ENCODE data around the gene HS6ST1.

DNA sequence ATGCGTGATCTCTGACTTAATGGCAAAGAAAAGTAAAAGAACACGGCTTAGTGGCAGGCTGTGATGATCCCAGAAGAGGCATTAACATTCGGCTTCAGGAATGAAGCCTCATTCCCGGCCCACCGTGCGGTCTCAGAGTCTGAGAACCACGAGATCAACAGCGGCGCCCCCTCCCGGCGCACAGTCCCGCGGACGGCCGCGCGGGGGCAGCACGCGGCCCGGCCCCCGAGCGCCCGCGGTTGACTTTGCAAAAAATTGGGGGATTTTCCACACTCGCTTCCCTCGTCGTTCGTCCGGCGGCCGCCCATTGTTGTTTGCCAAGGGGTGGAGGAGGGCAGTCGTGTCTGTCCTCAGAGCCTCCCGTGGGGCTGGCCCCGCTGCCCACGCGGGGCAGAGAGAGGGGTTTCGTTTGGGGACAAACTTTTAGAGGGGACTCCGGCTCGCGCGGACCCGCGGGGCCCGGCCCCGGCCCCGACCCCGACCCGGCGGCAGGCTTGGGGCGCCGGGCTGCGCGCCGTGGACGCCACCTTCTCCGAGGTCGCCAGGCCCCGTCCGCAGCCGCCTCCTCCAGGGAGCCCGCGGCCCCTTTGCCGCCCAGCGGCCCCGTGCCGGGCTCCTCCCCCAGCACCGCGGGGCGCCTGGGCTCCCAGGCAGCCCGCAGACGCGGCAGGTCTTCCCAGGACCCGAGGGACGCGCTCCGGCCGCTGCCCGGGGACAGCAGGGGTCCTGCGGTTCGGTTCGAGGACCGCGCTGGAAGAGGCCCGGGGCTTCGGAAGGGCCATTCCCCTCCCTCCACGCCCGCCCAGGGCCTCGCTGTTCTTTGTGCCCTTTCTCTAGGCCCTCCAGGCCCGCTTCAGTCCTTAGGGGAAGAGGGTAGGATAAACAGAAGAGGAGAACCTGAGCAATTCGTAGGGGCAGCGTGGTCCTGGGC is 3.4 kb upstream of the HS6ST1 start:
- TF ChIP-seq ZFP30 (CRISPR knock-in tag; IDR thresholded peaks at IDR 0.05) = no peak
- no peak for TF ChIP-seq CSDC2 (CRISPR knock-in tag; IDR thresholded peaks at IDR 0.05)
- TF ChIP-seq, protein P1, sequence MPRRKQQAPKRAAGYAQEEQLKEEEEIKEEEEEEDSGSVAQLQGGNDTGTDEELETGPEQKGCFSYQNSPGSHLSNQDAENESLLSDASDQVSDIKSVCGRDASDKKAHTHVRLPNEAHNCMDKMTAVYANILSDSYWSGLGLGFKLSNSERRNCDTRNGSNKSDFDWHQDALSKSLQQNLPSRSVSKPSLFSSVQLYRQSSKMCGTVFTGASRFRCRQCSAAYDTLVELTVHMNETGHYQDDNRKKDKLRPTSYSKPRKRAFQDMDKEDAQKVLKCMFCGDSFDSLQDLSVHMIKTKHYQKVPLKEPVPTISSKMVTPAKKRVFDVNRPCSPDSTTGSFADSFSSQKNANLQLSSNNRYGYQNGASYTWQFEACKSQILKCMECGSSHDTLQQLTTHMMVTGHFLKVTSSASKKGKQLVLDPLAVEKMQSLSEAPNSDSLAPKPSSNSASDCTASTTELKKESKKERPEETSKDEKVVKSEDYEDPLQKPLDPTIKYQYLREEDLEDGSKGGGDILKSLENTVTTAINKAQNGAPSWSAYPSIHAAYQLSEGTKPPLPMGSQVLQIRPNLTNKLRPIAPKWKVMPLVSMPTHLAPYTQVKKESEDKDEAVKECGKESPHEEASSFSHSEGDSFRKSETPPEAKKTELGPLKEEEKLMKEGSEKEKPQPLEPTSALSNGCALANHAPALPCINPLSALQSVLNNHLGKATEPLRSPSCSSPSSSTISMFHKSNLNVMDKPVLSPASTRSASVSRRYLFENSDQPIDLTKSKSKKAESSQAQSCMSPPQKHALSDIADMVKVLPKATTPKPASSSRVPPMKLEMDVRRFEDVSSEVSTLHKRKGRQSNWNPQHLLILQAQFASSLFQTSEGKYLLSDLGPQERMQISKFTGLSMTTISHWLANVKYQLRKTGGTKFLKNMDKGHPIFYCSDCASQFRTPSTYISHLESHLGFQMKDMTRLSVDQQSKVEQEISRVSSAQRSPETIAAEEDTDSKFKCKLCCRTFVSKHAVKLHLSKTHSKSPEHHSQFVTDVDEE (CRISPR knock-in tag; IDR thresholded peaks at IDR 0.05) = no peak
- no peak for TF ChIP-seq CSRNP3 (CRISPR knock-in tag; IDR thresholded peaks at IDR 0.05)
- no peak for TF ChIP-seq SNAI2 (CRISPR knock-in tag; IDR thresholded peaks at IDR 0.05)
- no peak for TF ChIP-seq TOX (CRISPR knock-in tag; IDR thresholded peaks at IDR 0.05; ENCODE audit: borderline replicate concordance)
- TF ChIP-seq ISL1 (CRISPR knock-in tag; IDR thresholded peaks at IDR 0.05) = no peak
- TF ChIP-seq, protein P2, sequence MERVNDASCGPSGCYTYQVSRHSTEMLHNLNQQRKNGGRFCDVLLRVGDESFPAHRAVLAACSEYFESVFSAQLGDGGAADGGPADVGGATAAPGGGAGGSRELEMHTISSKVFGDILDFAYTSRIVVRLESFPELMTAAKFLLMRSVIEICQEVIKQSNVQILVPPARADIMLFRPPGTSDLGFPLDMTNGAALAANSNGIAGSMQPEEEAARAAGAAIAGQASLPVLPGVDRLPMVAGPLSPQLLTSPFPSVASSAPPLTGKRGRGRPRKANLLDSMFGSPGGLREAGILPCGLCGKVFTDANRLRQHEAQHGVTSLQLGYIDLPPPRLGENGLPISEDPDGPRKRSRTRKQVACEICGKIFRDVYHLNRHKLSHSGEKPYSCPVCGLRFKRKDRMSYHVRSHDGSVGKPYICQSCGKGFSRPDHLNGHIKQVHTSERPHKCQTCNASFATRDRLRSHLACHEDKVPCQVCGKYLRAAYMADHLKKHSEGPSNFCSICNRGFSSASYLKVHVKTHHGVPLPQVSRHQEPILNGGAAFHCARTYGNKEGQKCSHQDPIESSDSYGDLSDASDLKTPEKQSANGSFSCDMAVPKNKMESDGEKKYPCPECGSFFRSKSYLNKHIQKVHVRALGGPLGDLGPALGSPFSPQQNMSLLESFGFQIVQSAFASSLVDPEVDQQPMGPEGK (CRISPR knock-in tag; IDR thresholded peaks at IDR 0.05; ENCODE audit: borderline replicate concordance) = no peak
- TF ChIP-seq ZFP3 (CRISPR knock-in tag; IDR thresholded peaks at IDR 0.05) = no peak
- TF ChIP-seq ZNF70 (CRISPR knock-in tag; IDR thresholded peaks at IDR 0.05) = no peak
- no peak for TF ChIP-seq OSR1 (CRISPR knock-in tag; IDR thresholded peaks at IDR 0.05)
- TF ChIP-seq BACH2 (CRISPR knock-in tag; IDR thresholded peaks at IDR 0.05; ENCODE audit: borderline replicate concordance) = no peak
